K562 (cell line): ENCODE results near the gene SSBP2. TPM values are rescaled to one million over a fixed set of nuclear protein-coding genes. Genes with fewer than 3 reads are reported as not detected.

Experiments used
- ATAC-seq: fragments of 200-7000 bp; cut with Tn5 transposase; 3 replicates; pipeline ENCODE4 v1.9.1; 2020; ENCODE audit warnings: moderate library complexity
- BruUV-seq: library from RNA; stranded (reverse); fragments of 400-500 nt; replicated peaks from 2 replicates; lab custom pipeline; 2021; lab: Mats Ljungman, UMichigan
- CTCF ChIA-PET: fragments of 300-600 bp; formaldehyde crosslinking; extraction: SDS; loops from one replicate; lab custom pipeline; 2021; ENCODE audit warnings: low intra/inter-chr PET ratio; lab: Yijun Ruan, JAX
- POLR2A ChIA-PET: fragments of 300-600, 350-650 bp; sonication (Branson Sonifier 250); formaldehyde crosslinking; extraction: SDS; loops from one replicate; lab custom pipeline; 2021; ENCODE audit warnings: antibody characterized with exemption, inconsistent platforms; lab: Yijun Ruan, JAX
- DNase-seq, 4 experiments: peaks; one replicate each; pipeline versions ENCODE4 v3.0.0 to v3.0.0-alpha.2; 2011 to 2018; ENCODE audit warnings: low spot score in 3 of 4, mixed read lengths in 3 of 4; ENCODE audit errors: extremely low read depth in 1 of 4
- FAIRE-seq: peaks from 2 replicates; lab custom pipeline; 2011; peaks lifted over from hg19 to GRCh38; lab: Jason Lieb, UNC
- H2AFZ ChIP-seq: 2 replicates; pipeline ENCODE4 v1.6.0; 2011; ENCODE audit warnings: low read depth, low read length, control low read depth, inconsistent platforms
- H3K27ac ChIP-seq: fragments of 200-600 bp; 3 replicates; pipeline ENCODE4 v1.8.0; 2011; ENCODE audit warnings: low read depth, mild to moderate bottlenecking, control low read depth, inconsistent platforms, low read length, moderate library complexity, mixed read lengths; ENCODE audit errors: extremely low read depth
- H3K27me3 ChIP-seq, 2 experiments: fragments of 300-600 bp in 1 of 2; 2 replicates in 1 of 2; 3 replicates in 1 of 2; pipeline versions ENCODE4 v1.6.0 to v1.8.0; 2011; ENCODE audit warnings: inconsistent platforms in 2 of 2, low read length in 2 of 2, mild to moderate bottlenecking in 1 of 2, mixed read lengths in 1 of 2, moderate library complexity in 1 of 2; ENCODE audit not compliant: control insufficient read depth in 2 of 2, insufficient read depth in 2 of 2
- H3K36me3 ChIP-seq: fragments of 300-600 bp; 3 replicates; pipeline ENCODE4 v1.8.0; 2011; ENCODE audit warnings: mild to moderate bottlenecking, low read length, inconsistent platforms; ENCODE audit not compliant: control insufficient read depth, insufficient read depth
- H3K4me1 ChIP-seq, 2 experiments: fragments of 200-600 bp in 1 of 2; replicated peaks in 1 of 2; 2 replicates in 1 of 2; 3 replicates in 1 of 2; pipeline versions ENCODE4 v1.5.1 to v1.8.0; 2011; ENCODE audit warnings: inconsistent platforms in 2 of 2, low read length in 2 of 2, mild to moderate bottlenecking in 1 of 2, mixed read lengths in 1 of 2, moderate library complexity in 1 of 2; ENCODE audit not compliant: control insufficient read depth in 2 of 2, insufficient read depth in 2 of 2
- H3K4me2 ChIP-seq: 2 replicates; pipeline ENCODE4 v1.6.1; 2011; ENCODE audit warnings: low read length, control low read depth, inconsistent platforms, mixed read lengths; ENCODE audit not compliant: insufficient read depth
- H3K4me3 ChIP-seq: fragments of 200-600 bp; sonication (generic), shearing (Covaris generic); 2 replicates; pipeline ENCODE4 v1.5.1; 2016; ENCODE audit warnings: control low read depth, inconsistent platforms
- H3K79me2 ChIP-seq: fragments of 200-600 bp; 3 replicates; pipeline ENCODE4 v1.8.0; 2011; ENCODE audit warnings: low read length, inconsistent platforms; ENCODE audit not compliant: control insufficient read depth, insufficient read depth
- H3K9ac ChIP-seq, 2 experiments: 2 replicates each; pipeline versions ENCODE4 v1.6.0 to v1.6.1; 2011; ENCODE audit warnings: low read depth in 2 of 2, low read length in 2 of 2, control low read depth in 1 of 2, inconsistent platforms in 1 of 2, mild to moderate bottlenecking in 1 of 2, mixed read lengths in 1 of 2; ENCODE audit not compliant: insufficient read depth in 1 of 2
- H3K9me1 ChIP-seq: one replicate; pipeline ENCODE4 v1.6.0; 2011; ENCODE audit warnings: inconsistent platforms, mild to moderate bottlenecking, low read length, moderate library complexity; ENCODE audit not compliant: control insufficient read depth, insufficient read depth
- H3K9me3 ChIP-seq: replicated peaks from 2 replicates; pipeline ENCODE4 v1.5.1; 2011; ENCODE audit warnings: low read depth, low read length, inconsistent platforms; ENCODE audit not compliant: control insufficient read depth, insufficient read depth
- H4K20me1 ChIP-seq: replicated peaks from 2 replicates; pipeline ENCODE4 v1.6.1; 2011; ENCODE audit warnings: low read length, inconsistent platforms, mixed read lengths; ENCODE audit not compliant: control insufficient read depth, insufficient read depth
- C11orf30 ChIP-seq: fragments of 450-650 bp; IDR thresholded peaks from 2 replicates; pipeline ENCODE4 v1.6.1; 2016; ENCODE audit warnings: low read depth, mild to moderate bottlenecking
- EZH2 ChIP-seq: IDR thresholded peaks from 2 replicates; pipeline ENCODE4 v1.6.1; 2012; ENCODE audit warnings: low read depth, mild to moderate bottlenecking, inconsistent platforms, low read length, borderline replicate concordance
- GATAD2A ChIP-seq: fragments of 450-650 bp; IDR thresholded peaks from 2 replicates; pipeline ENCODE4 v1.6.1; 2017
- MAFF ChIP-seq: IDR thresholded peaks from 2 replicates; pipeline ENCODE4 v1.6.1; 2012; ENCODE audit warnings: low read length, improper control_type of control experiment
- MAFK ChIP-seq: IDR thresholded peaks from 2 replicates; pipeline ENCODE4 v1.6.1; 2011; ENCODE audit warnings: low read length, improper control_type of control experiment
- ZNF316 ChIP-seq: fragments of 450-650 bp; IDR thresholded peaks from 2 replicates; pipeline ENCODE4 v1.6.1; 2016
- in situ Hi-C: fragments of 300-500 bp; cut with MboI; formaldehyde crosslinking; loops from 4 replicates; pipeline ENCODE4 v1.15.0; 2018; ENCODE audit warnings: inconsistent platforms, mixed read lengths
- intact Hi-C: fragments of 100-400 bp; cut with micrococcal nuclease; formaldehyde crosslinking; loops from 2 replicates; pipeline ENCODE4 v1.14.2; 2022
- polyA plus RNA-seq, 8 experiments: library from polyadenylated mRNA; depleted of rRNA in 4 of 8; stranded (reverse) in 5 of 8; unstranded in 3 of 8; fragments of >200 nt; fragmentation: Nextera tagmentation in 2 of 8; fragmentation: Illumina TruSeq in 1 of 8; extraction: Ambion mirVana in 2 of 8; extraction: Trizol in 1 of 8; gene quantifications; 2 replicates each; pipeline versions ENCODE4 v1.2.1 to v1.2.3, GENCODE V29; 2011 to 2014; ENCODE audit warnings: inconsistent platforms in 1 of 8, missing spikeins in 1 of 8
- total RNA-seq, 7 experiments: library from RNA; depleted of rRNA in 6 of 7; stranded (reverse); fragments of >200 nt in 6 of 7; fragmentation: Illumina TruSeq in 2 of 7; extraction: Trizol in 2 of 7; gene quantifications; 2 replicates each; pipeline versions ENCODE4 v1.2.1 to v1.2.3, GENCODE V29; 2011 to 2021; ENCODE audit warnings: low replicate concordance in 1 of 7
- TF ChIP-seq, protein P1 (sequence below): sonication (generic); formaldehyde crosslinking; IDR thresholded peaks from 2 replicates; pipeline ENCODE4 v1.8.0; 2022; ENCODE audit warnings: missing genetic modification reagents, mild to moderate bottlenecking, borderline replicate concordance
- TF ChIP-seq, protein P2 (sequence below): sonication (generic); formaldehyde crosslinking; IDR thresholded peaks from 2 replicates; pipeline ENCODE4 v1.8.0; 2022; ENCODE audit warnings: missing genetic modification reagents, mild to moderate bottlenecking, borderline replicate concordance

SSBP2 gene
- total and polyA plus RNA-seq, 9 of the 15 experiments (the other 6 are each of a cell fraction or from before 2014, with no cell fraction given) = 22.3 to 133 (median 42.1) TPM

DNA sequence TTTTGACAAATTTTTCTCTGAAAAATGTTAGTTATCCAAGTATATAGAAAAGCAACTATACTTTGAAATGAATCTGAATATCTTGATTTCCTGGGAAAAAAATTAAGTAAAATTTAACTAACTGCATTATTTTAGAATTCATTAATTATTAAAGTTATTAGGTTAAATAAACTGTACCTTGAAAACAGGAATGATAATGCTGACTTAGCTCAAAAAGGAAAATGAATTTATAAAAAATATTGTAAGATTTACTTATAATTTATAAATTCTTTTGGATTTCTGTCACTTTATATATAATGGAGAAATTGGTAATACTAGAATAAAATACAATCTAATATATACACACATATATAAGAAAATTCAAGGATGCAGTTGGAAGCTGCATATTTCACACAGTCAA lies 320.9 kb downstream of the SSBP2 start:
- Histone ChIP-seq H3K27ac (no peak overlapping the region), H3K9me1 (no peaks in the 10 kb centered on the region), H3K36me3 (no peaks in the 10 kb centered on the region; the same call in 2 of the 3 replicates), H3K4me2 (no peak overlapping the region), H3K79me2 (no peaks in the 10 kb centered on the region), H3K4me1 (no peaks in the 10 kb centered on the region; a peak in 1 of 5 replicates), H3K9ac (no peak overlapping the region), H4K20me1 (no peaks in the 10 kb centered on the region), H2AFZ (no peak overlapping the region), H3K9me3 (no peaks in the 10 kb centered on the region), H3K27me3 (no peaks in the 10 kb centered on the region), H3K4me3 (no peak overlapping the region)
- intact Hi-C loops = loop anchor here (5.0 to 10.0 kb wide), 4 partner anchors 75 to 797 kb away; partner anchors contain the start of gene SSBP2
- no TSS peak for BruUV-seq
- in situ Hi-C loops = loop anchor here (10.0 kb wide), 1 partner anchor 415 kb away; no protein-coding TSS in a partner anchor
- CTCF ChIA-PET = interaction anchor here (0.6 kb wide), 1 partner anchor 1566 kb away, joined by 3 read pairs; no protein-coding TSS in a partner anchor
- ATAC-seq = no peak
- FAIRE-seq = no peak
- no peak for DNase-seq
- POLR2A ChIA-PET = interaction anchor here (1.2 kb wide), 1 partner anchor 11 kb away, joined by 4 read pairs; no protein-coding TSS in a partner anchor
- TF ChIP-seq, protein P1, sequence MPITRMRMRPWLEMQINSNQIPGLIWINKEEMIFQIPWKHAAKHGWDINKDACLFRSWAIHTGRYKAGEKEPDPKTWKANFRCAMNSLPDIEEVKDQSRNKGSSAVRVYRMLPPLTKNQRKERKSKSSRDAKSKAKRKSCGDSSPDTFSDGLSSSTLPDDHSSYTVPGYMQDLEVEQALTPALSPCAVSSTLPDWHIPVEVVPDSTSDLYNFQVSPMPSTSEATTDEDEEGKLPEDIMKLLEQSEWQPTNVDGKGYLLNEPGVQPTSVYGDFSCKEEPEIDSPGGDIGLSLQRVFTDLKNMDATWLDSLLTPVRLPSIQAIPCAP (CRISPR knock-in tag) = no peak
- TF ChIP-seq ZNF316 (peak; percentile 93), EZH2 (no peak), MAFK (peak; percentile 57; the same call in 1 of the 2 replicates), GATAD2A (no peak), C11orf30 (peak; percentile 79), MAFF (peak; percentile 34; the same call in 1 of the 2 replicates)
- TF ChIP-seq, protein P2, sequence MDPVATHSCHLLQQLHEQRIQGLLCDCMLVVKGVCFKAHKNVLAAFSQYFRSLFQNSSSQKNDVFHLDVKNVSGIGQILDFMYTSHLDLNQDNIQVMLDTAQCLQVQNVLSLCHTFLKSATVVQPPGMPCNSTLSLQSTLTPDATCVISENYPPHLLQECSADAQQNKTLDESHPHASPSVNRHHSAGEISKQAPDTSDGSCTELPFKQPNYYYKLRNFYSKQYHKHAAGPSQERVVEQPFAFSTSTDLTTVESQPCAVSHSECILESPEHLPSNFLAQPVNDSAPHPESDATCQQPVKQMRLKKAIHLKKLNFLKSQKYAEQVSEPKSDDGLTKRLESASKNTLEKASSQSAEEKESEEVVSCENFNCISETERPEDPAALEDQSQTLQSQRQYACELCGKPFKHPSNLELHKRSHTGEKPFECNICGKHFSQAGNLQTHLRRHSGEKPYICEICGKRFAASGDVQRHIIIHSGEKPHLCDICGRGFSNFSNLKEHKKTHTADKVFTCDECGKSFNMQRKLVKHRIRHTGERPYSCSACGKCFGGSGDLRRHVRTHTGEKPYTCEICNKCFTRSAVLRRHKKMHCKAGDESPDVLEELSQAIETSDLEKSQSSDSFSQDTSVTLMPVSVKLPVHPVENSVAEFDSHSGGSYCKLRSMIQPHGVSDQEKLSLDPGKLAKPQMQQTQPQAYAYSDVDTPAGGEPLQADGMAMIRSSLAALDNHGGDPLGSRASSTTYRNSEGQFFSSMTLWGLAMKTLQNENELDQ (CRISPR knock-in tag) = no peak
